Measurements from ENCODE around the gene SLC43A2.

Gene SLC43A2

GRCh38 chr17:1591474-1592090 is 37.1 kb downstream of the SLC43A2 start:
- ATAC-seq = no peak
- no peak for TF ChIP-seq ESRRG (CRISPR knock-in tag; IDR thresholded peaks at IDR 0.05)
- TF ChIP-seq RARB (CRISPR knock-in tag; IDR thresholded peaks at IDR 0.05) = no peak
- no peak for TF ChIP-seq ISL1 (CRISPR knock-in tag; IDR thresholded peaks at IDR 0.05)
- TF ChIP-seq ZNF8 (CRISPR knock-in tag; IDR thresholded peaks at IDR 0.05) = no peak
- TF ChIP-seq ZNF70 (CRISPR knock-in tag; IDR thresholded peaks at IDR 0.05) = no peak
- no peak for TF ChIP-seq ZNF565 (CRISPR knock-in tag; conservative IDR thresholded peaks at IDR 0.05; ENCODE audit: low read depth)

GRCh38 chr17:1590747-1591473 is 37.7 kb downstream of the SLC43A2 start:
- ATAC-seq = no peak; the same call in 2 of the 3 replicates
- no peak for TF ChIP-seq SNAI2 (CRISPR knock-in tag; IDR thresholded peaks at IDR 0.05)
- TF ChIP-seq ESRRG (CRISPR knock-in tag; IDR thresholded peaks at IDR 0.05) = no peak
- TF ChIP-seq TCF4 (CRISPR knock-in tag; IDR thresholded peaks at IDR 0.05; ENCODE audit: borderline replicate concordance) = no peak
- TF ChIP-seq CSDC2 (CRISPR knock-in tag; IDR thresholded peaks at IDR 0.05) = no peak
- no peak for TF ChIP-seq TSHZ2 (CRISPR knock-in tag; IDR thresholded peaks at IDR 0.05)
- TF ChIP-seq ZNF565 (CRISPR knock-in tag; conservative IDR thresholded peaks at IDR 0.05; ENCODE audit: low read depth) = no peak
- no peak for TF ChIP-seq TOX (CRISPR knock-in tag; IDR thresholded peaks at IDR 0.05; ENCODE audit: borderline replicate concordance)
- TF ChIP-seq, protein P1, sequence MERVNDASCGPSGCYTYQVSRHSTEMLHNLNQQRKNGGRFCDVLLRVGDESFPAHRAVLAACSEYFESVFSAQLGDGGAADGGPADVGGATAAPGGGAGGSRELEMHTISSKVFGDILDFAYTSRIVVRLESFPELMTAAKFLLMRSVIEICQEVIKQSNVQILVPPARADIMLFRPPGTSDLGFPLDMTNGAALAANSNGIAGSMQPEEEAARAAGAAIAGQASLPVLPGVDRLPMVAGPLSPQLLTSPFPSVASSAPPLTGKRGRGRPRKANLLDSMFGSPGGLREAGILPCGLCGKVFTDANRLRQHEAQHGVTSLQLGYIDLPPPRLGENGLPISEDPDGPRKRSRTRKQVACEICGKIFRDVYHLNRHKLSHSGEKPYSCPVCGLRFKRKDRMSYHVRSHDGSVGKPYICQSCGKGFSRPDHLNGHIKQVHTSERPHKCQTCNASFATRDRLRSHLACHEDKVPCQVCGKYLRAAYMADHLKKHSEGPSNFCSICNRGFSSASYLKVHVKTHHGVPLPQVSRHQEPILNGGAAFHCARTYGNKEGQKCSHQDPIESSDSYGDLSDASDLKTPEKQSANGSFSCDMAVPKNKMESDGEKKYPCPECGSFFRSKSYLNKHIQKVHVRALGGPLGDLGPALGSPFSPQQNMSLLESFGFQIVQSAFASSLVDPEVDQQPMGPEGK (CRISPR knock-in tag; IDR thresholded peaks at IDR 0.05; ENCODE audit: borderline replicate concordance) = no peak
- no peak for TF ChIP-seq GLIS3 (CRISPR knock-in tag; IDR thresholded peaks at IDR 0.05)
- TF ChIP-seq ARNTL (CRISPR knock-in tag; IDR thresholded peaks at IDR 0.05; ENCODE audit: borderline replicate concordance, low read depth) = no peak
- TF ChIP-seq OSR1 (CRISPR knock-in tag; IDR thresholded peaks at IDR 0.05) = no peak
- TF ChIP-seq ZFP3 (CRISPR knock-in tag; IDR thresholded peaks at IDR 0.05) = no peak
- no peak for TF ChIP-seq ZFP30 (CRISPR knock-in tag; IDR thresholded peaks at IDR 0.05)

GRCh38 chr17:1590029-1590746 is 38.4 kb downstream of the SLC43A2 start:
- TF ChIP-seq, protein P2, sequence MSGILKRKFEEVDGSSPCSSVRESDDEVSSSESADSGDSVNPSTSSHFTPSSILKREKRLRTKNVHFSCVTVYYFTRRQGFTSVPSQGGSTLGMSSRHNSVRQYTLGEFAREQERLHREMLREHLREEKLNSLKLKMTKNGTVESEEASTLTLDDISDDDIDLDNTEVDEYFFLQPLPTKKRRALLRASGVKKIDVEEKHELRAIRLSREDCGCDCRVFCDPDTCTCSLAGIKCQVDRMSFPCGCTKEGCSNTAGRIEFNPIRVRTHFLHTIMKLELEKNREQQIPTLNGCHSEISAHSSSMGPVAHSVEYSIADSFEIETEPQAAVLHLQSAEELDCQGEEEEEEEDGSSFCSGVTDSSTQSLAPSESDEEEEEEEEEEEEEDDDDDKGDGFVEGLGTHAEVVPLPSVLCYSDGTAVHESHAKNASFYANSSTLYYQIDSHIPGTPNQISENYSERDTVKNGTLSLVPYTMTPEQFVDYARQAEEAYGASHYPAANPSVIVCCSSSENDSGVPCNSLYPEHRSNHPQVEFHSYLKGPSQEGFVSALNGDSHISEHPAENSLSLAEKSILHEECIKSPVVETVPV (CRISPR knock-in tag; IDR thresholded peaks at IDR 0.05) = no peak
- TF ChIP-seq OSR1 (CRISPR knock-in tag; IDR thresholded peaks at IDR 0.05) (no peak), ZFP3 (CRISPR knock-in tag; IDR thresholded peaks at IDR 0.05) (no peak), POU6F1 (CRISPR knock-in tag; IDR thresholded peaks at IDR 0.05; ENCODE audit: borderline replicate concordance, low read depth) (no peak), GLIS3 (CRISPR knock-in tag; IDR thresholded peaks at IDR 0.05) (no peak), SNAI2 (CRISPR knock-in tag; IDR thresholded peaks at IDR 0.05) (no peak), TSHZ2 (CRISPR knock-in tag; IDR thresholded peaks at IDR 0.05) (no peak)
- TF ChIP-seq, protein P1 (CRISPR knock-in tag; IDR thresholded peaks at IDR 0.05; ENCODE audit: borderline replicate concordance) = no peak
- TF ChIP-seq, protein P3, sequence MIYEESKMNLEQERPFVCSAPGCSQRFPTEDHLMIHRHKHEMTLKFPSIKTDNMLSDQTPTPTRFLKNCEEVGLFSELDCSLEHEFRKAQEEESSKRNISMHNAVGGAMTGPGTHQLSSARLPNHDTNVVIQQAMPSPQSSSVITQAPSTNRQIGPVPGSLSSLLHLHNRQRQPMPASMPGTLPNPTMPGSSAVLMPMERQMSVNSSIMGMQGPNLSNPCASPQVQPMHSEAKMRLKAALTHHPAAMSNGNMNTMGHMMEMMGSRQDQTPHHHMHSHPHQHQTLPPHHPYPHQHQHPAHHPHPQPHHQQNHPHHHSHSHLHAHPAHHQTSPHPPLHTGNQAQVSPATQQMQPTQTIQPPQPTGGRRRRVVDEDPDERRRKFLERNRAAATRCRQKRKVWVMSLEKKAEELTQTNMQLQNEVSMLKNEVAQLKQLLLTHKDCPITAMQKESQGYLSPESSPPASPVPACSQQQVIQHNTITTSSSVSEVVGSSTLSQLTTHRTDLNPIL (CRISPR knock-in tag; IDR thresholded peaks at IDR 0.05; ENCODE audit: low read depth) = no peak
- peak; percentile 92 for ATAC-seq

Data from SK-N-SH treated with all-trans-retinoic acid at 6 μM for 48 hours (cell line).